GM18873 (cell line): ENCODE data around the gene SPDYA.
"Not testable (repeated sequence)": the region's sequence is repeated elsewhere in the genome, so short reads cannot be mapped to it uniquely, and the experiment has no call there.

Experiments
- ATAC-seq: cut with Tn5 transposase; IDR thresholded peaks from one replicate; pipeline ENCODE4 v1.9.1; 2021; ENCODE audit warnings: mild to moderate bottlenecking, moderate library complexity, moderate number of reproducible peaks; ENCODE audit not compliant: unreplicated experiment, low FRiP score

Gene SPDYA

DNA sequence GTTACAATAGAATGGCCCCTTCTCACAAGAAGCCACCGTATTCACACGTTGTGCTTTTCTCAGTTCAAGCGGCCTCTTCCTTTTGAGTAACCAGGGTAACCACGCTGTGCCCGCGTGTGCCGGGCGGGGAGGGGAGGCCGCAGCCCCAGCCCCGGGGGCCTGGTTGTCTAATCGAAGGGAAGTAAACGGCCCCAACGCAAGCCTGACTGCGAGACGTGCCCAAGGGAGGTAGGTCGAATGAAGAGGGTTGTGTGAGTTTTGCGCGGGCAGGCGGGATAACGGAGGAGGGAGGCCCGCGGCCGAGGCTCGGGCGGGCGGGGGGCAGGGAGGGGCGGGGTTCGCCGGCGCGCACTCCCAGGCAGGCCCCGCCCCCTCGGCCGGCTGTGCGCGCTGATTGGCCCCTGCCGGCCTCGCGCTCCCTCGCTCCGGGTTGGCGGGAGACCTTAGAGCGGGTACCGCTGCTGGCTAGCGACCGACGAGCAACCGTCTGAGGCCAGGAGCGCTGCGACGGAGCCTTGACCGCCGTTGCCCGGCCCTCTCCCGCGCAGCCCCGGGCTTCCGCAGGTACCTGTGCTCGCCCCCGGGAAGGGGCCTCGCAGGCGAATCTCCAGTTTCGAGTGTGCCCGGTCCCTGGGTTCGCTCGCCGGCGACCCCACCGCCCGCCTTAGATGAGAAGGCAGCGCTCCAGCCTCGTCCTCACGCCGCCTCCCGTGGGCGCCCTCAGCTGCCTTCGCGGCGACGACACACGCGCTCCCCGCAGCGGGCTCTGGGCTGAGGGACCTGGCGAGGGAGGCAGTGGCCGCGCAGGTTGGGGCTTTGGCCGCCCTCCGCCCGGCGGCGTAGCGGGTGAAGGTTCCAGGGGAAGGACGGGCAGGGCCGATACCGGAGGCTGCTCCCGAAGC lies at the start of gene SPDYA:
Gene SPDYA, plus strand, starts transcription at position 451 of the 902 bp plus-strand sequence. CDS start 5,181 bp downstream, outside the sequence.
- ATAC-seq = no peak

DNA sequence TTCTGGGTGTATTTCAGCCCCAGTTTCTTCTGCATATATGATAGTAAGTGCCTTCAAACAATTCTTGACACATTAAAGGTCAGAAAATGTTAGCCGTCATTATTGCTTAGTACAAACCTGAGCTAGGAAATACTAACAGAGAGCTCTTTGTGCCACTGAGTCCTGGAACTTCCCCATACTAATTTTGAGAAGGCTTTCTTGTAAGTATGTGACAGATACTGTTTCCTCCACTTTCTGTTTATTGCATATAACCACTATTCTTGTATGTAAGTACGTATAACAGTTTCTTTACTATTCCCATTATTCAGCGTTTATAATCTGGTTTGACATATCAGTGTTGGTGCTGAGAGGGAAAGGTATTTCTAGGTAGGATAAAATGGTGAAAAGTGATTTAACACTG lies 49.2 kb upstream of the SPDYA start:
- ATAC-seq = no peak

DNA sequence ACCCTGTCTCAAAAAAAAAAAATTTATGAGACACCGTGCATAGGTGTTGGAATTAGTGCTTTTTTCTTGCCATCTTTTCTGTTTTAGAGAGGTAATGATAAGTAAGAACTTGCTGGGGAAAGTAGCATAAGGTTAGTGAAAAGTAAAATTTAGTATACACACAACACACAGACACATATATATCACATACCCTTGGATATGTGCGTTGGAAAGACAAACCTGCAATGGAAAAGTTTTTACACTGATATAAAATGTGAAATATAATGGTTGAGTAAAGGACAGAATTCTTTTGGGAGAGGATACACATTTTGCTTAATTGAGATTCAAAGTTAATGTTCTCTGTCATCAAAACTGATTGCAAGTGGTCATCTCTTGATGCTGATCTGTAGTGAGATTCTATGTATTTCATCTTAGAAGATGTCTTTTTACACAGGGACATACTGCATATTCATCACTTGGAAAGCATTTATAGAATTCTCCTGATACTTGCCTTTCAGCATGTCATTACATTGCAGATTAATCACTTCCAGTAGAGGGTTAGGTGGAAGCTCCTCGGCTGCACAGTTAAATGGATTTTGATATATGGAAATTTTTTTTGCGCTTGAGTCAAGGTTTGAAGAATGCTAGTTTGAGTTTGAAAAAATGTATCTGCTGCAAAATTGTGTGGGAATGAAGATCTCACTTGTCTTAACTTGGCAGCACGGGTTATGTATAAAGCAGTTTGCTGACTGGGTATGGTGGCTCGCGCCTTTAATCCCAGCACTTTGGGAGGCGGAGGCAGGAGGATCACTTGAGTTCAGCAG lies 45.5 kb upstream of the SPDYA start:
- ATAC-seq = no peak

DNA sequence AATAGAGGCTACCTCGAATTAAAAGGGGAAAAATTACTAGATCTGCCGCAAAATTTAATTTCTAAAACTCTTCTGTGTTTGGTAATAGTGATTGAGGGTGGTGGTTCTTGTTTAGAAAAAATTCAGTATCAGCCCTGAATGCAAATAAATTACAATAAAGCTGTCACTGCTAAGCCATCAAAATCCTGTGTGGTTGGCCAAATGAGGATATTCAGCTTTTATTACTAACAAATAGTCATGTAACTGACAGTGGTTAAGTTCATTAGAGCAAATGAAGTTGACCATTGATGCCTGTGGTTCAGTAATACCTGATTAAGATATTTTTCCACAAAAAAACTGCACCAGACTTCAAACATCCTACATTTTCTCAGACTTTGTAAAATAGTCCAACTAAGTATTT lies 44.6 kb upstream of the SPDYA start:
- no peak for ATAC-seq

DNA sequence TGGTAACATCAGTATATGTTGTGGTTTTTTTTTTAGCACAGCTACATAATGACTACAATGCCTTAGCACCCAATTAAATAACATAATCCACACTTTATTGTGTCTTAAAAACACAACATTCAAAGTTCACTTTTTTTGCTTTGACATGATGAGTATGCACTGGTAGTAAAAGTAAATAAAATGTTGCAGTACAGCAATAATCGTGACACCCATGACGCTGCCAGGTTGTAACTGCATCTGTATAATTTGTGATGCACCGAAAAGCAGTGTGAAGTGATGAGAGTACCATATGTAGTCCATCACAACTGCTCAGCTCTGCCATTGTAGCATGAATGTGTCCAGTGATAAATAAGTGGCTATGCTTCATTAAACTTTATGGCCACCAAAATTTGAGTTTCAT lies 43.3 kb upstream of the SPDYA start:
- no peak for ATAC-seq

DNA sequence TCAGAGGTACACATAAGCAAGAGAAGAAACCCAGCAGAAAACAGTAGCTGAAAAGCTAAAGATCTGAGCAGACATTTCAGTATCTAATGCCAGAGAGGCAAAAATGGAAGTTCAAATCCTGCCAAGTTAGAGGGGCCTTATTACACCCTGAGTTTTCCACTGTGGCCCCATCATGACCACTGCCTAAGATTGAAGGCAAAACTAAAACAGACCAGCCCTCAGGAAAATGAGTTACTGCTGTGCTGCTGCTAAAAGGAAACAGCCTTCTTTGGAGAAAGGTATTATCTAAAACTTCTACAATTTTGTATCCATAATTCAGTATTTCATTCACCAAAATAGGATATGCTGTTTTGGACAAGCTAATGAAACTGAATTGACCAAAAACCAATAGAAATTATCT lies 42.2 kb upstream of the SPDYA start:
- no peak for ATAC-seq

DNA sequence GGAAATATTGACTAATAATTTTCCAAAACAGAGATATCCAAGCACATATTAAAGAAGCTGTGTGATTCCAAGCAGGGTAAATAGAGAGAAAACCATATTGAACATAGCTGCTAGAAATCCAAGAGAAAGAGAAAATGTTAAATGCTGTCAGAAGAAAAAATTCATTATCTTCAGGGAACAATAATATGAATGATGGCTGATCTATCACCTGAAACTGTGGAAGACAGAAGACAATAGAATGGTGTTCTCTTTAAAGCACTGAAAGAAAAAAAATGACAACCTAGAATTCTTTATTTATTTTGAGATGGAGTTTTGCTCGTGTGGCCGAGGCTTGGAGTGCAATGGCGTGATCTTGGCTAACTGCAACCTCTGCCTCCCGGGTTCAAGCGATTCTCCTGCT lies 41.7 kb upstream of the SPDYA start:
- ATAC-seq = no peak

DNA sequence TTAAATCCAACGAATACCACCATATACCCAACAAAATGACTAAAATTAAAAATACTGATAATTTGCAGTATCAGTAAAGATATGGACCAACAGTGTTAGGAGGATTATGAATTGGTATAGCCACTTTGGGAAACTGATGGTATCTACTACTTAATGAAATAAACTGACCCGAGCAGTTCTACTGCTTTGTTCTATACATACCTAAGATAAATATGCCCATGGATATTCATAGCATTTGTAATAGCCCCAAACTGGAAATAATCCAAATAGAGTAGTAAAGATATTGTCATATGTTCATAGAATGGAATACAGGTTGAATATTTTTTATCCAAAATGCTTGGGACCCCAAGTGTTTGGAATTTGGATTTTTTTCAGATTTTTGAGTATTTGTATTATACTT lies 38.3 kb upstream of the SPDYA start:
- ATAC-seq = no peak

DNA sequence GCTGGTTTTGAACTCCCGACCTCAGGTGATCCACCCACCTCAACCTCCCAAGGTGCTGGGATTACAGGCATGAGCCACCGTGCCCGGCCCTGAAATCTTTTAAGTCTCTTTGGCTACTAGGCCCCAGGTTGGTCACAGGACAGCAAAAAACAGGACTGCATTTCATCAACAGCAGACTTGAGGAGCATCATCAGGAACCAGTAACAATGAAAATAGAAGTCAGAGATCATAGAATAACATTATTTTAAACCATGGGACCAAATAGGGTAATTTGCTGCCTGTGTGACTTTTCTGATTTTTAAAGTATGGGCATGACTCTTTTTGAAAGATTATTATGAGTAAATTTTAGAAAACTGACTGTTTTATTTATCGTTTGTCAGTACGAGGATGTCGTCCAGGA lies 34.2 kb upstream of the SPDYA start:
- ATAC-seq = no peak

DNA sequence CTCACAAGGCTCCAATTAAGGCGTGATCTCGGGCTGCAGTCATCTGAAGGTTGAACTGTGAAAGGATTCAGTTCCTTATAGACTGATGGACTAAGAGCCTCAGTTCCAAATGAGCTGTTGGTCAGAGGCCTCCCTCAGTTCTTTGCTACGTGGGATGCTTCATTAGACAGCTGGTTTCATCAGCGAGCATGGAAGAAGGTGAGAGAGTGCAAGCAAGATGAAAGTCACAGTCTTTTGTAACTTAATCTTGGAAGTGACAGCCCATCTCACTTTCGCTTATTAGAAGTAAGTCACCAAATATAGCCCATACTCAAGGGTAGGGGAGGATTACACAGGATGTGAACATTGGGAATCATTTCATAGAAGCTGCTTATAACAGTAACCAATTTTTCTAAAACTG lies 32.2 kb upstream of the SPDYA start:
- no peak for ATAC-seq

DNA sequence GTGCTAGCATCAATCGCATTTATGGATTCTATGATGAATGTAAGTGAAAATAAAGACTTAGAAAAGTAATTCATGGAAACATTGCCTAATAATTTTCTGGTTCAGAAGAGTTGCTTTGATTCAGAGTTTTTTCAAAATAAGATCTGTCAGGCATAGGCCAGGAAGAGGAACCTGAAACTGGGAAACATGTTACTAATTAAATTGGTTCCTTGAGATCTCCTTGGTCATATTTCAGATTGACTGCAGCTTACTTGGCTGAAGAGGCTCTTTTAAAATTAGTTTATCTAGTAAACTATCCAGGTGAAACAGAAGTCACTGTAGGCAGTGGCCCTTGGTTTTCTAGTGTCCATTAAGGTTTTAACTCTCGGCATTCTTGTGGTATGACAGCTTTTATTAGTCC lies 31.6 kb upstream of the SPDYA start:
- ATAC-seq = no peak

DNA sequence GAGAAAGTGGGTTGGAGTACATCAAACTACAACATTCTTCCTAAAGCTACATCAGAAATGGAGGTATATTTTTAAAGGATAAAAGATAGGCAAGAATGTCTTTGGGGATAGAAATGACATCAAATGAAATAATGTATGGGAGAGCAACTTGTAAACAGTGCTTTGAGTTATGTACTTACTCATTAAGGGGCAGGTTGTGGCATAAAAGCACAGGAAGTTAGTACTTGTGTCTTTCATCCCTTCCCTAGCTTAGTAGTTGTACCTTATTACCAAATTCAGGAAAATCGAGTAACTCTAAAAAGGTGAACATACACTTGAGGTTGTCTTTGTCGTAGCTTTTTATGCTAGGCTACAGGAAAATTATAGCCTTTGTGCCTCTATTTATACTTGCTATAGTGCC lies 30.1 kb upstream of the SPDYA start:
- no peak for ATAC-seq

DNA sequence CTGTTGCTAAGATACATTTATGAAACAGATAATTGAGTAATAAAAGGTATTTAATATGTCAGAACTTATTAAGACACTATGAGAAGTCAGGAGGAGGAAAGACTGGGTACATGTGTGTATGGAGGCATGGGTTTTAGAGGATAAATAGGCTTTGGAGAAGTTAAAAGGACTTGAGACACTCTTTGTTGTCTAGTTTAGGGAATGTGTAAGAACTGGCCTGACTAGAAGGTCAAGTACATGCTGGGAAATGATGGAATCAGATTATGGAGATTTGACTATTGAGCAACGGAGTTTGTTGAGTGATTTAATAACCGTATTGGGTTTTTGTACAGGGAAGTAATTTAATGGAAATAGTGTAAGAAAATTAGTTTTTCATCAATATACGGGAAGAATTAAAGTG lies 28.2 kb upstream of the SPDYA start:
- no peak for ATAC-seq

DNA sequence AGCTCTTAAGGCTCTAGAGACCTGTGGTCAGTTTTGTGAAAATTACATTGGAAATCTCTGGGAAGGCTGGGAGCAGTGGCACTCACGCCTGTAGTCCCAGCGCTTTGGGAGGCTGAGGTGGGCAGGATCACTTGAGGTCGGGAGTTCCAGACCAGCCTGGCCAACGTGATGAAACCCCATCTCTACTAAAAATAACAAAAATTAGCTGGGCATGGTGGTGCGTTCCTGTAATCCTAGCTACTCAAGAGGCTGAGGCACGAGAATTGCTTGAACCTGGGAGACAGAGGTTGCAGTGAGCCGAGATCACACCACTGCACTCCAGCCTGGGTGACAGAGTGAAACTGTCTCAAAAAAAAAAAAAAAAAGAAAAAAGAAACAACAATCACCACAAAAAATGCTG lies 26.1 kb upstream of the SPDYA start:
- ATAC-seq = not testable (repeated sequence)

DNA sequence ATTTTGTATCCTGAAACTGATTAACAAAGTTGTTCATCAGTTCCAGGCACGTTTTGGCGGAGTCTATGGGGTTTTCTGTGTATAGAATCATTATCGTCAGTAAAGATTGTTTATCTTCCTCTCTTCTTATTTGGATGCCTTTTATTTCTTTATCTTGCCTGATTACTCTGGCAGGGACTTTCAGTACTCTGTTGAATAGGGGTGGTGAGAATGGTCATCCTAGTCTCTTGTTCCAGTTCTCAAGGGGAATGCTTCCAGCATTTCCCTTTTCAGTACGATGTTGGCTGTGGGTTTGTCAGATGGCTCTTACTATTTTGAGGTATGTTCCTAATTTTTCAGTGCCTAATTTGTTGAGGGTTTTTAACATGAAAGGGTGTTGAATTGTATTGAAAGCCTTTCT lies 14.0 kb upstream of the SPDYA start:
- no peak for ATAC-seq

DNA sequence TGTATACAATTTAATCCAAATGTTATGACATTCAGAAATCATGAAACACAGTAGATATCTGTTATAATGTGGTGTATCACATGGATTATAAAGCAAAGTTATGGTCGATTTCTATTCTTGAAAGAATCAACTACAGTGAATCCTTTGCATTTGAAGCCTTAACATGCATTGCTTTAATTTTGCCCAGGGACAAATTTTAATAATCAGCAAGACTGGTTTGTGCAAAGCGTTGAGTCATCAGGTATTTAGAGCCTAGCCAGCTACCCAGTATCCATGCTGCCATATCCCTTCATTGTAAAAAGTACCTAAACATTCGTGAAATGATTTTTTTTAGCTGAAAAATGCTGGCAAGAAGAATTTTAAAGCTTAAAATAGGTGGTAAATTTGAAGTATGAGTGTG lies 8.9 kb upstream of the SPDYA start:
- ATAC-seq = no peak

DNA sequence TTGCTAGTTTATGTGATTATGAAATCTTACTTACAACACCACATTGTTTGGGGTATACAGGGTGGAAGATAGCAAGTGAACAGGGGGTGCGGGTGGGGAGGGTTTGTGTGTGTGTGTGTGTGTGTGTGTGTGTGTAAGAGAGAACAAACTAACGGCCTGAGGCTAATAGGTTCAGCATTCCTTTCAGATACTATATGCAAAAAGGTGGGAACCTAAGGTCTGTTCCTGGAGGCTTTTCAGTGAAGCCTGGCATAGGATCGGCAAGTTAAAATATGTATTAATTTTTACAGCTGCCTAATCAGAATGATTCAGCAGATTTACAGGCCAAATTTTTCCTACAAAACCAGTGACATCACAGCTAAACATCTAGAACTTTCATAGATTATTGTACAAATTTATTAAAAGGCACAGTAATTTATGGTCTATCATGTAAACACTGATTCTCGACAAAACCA lies 7.6 kb upstream of the SPDYA start:
- no peak for ATAC-seq

DNA sequence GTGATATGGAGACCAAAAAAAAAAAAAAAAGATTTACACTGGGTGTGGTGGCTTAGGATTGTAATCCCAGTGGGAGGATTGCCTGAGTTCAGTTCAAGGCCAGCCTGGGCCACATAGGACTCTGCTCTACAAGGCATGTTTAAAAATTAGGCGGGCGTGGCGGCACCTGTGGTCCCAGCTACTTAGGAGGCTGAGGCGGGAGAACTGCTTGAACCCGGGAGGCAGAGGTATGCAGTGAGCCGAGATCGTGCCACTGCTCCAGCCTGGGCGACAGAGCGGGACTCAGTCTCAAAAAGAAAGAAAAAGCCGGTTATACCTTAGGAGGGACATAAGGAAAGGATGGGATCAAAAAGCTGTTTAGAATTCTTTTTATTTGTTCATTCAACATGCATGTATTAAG lies 707 bp upstream of the SPDYA start:
- ATAC-seq = no peak

DNA sequence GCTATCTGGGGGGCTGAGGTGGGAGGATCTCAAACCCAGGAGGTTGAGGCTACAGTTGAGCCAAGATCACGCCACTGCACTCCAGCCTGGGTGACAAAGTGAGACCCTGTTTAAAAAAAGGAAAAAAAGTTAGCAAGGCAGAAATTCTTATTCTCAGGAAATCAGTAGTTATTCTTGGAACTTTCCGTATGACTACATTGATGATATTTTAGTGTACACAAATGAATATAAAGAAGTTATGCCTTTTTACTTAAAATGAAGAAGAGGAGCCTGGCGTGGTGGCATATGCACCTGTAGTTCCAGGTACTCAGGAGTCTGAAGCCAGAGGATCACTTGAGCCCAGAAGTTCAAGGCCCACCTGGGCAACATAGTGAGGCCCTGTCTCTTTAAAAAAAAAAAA lies 7.4 kb downstream of the SPDYA start:
- no peak for ATAC-seq

DNA sequence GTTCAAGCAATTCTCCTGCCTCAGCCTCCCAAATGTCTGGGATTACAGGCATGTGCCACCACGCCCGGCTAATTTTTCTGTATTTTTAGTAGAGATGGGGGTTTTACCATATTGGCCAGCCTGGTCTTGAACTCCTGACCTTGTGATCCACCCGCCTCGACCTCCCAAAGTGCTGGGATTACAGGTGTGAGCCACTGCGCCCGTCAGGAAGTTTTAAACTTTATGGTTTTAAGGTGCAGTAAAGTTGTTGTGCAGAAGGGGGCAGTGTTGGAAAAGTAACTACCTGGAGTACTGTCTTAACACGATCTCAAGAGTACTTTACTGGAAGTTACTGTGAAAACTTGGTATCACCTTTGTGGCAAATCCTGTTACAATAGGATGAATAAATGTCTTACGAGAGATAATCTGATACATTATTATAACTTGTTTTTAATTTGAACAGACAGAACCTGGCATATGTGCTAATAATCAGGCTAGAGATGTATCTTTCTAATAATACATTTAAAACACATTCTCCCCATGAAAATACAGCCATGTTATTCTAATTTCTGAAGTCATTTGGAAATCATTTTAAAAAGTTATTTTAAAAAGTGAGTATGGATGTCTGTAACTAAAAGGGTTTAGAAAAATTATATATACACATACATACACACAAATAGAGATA lies 10.8 kb downstream of the SPDYA start:
- no peak for ATAC-seq

DNA sequence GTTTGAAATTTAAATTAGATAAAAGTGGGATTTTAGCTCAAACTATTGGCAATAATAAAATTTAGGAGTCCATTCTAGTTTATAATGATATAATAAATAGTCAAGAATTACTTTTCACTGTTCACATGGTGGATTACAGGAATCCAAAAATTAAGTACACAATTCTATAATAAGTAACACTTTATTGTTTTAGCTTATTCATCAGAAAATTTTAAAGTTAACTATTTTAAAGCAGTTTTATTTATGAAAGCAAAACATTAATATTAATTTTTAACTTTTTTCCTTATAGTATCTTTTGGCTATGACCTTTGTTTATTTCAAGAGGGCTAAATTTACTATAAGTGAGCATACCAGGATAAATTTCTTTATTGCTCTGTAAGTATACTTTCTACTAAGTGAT lies 11.4 kb downstream of the SPDYA start:
- ATAC-seq = no peak
